ENCODE data around the gene FAAP20. TPM values are rescaled to one million over a fixed set of nuclear protein-coding genes. Genes with fewer than 3 reads are reported as not detected.

Gene FAAP20
- total and polyA plus RNA-seq, 9 of the 15 experiments (the other 6 are each of a cell fraction or from before 2014, with no cell fraction given), result 0.58 to 143 (median 9.9) TPM

DNA sequence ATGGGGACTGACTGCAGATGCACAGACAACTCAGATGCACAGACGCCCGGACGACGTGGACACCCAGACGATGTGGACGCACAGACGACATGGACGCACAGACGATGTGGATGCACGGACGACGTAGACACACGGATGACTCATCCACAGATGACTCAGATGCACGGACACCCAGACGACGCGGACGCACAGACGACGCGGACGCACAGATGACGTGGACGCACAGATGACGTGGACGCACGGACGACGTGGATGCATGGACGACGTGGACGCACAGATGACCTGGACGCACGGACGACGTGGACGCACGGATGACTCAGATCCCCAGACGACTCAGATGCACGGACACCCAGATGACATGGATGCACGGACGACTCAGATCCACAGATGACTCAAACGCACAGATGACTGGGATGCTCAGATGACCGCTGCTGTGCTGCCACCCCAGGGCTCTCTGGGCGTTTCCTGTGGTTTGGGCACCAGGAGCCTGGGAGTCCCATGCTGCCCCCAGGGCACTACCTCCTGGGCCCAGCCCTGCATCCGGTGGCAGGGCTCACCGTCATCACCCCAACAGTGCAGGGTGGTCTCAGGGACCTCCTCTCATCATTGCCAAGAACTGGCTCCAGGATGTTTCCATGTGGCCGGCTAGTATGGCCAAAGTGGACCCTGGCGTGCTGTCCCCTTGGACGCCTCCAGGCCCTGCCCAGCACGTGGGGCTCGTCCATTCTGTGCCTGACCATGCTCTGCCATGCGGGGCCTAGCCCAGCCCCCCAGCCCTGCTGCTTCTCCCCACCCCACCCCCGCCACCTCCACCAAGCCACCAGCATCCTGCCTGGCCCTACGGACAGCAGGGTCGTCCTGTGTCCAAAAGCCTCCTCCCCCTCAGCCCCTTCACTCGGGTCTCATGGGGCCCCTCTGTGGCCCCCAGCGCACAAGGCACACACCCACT, 14.0 kb downstream of the FAAP20 start (continued):
- no peak for TF ChIP-seq ZNF140 (CRISPR knock-in tag; IDR thresholded peaks at IDR 0.05)
- TF ChIP-seq, protein P1, sequence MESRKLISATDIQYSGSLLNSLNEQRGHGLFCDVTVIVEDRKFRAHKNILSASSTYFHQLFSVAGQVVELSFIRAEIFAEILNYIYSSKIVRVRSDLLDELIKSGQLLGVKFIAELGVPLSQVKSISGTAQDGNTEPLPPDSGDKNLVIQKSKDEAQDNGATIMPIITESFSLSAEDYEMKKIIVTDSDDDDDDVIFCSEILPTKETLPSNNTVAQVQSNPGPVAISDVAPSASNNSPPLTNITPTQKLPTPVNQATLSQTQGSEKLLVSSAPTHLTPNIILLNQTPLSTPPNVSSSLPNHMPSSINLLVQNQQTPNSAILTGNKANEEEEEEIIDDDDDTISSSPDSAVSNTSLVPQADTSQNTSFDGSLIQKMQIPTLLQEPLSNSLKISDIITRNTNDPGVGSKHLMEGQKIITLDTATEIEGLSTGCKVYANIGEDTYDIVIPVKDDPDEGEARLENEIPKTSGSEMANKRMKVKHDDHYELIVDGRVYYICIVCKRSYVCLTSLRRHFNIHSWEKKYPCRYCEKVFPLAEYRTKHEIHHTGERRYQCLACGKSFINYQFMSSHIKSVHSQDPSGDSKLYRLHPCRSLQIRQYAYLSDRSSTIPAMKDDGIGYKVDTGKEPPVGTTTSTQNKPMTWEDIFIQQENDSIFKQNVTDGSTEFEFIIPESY (CRISPR knock-in tag; IDR thresholded peaks at IDR 0.05), result no peak
- peak; percentile 81 for TF ChIP-seq ARID1B (IDR thresholded peaks at IDR 0.05)
- TF ChIP-seq ESRRA (IDR thresholded peaks at IDR 0.05; ENCODE audit: borderline replicate concordance, low read depth), result peak; percentile 82; the same call in 1 of the 2 replicates
- TF ChIP-seq, protein P2, sequence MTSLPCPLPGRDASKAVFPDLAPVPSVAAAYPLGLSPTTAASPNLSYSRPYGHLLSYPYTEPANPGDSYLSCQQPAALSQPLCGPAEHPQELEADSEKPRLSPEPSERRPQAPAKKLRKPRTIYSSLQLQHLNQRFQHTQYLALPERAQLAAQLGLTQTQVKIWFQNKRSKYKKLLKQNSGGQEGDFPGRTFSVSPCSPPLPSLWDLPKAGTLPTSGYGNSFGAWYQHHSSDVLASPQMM (CRISPR knock-in tag; IDR thresholded peaks at IDR 0.05), result no peak
- TF ChIP-seq, protein P3, sequence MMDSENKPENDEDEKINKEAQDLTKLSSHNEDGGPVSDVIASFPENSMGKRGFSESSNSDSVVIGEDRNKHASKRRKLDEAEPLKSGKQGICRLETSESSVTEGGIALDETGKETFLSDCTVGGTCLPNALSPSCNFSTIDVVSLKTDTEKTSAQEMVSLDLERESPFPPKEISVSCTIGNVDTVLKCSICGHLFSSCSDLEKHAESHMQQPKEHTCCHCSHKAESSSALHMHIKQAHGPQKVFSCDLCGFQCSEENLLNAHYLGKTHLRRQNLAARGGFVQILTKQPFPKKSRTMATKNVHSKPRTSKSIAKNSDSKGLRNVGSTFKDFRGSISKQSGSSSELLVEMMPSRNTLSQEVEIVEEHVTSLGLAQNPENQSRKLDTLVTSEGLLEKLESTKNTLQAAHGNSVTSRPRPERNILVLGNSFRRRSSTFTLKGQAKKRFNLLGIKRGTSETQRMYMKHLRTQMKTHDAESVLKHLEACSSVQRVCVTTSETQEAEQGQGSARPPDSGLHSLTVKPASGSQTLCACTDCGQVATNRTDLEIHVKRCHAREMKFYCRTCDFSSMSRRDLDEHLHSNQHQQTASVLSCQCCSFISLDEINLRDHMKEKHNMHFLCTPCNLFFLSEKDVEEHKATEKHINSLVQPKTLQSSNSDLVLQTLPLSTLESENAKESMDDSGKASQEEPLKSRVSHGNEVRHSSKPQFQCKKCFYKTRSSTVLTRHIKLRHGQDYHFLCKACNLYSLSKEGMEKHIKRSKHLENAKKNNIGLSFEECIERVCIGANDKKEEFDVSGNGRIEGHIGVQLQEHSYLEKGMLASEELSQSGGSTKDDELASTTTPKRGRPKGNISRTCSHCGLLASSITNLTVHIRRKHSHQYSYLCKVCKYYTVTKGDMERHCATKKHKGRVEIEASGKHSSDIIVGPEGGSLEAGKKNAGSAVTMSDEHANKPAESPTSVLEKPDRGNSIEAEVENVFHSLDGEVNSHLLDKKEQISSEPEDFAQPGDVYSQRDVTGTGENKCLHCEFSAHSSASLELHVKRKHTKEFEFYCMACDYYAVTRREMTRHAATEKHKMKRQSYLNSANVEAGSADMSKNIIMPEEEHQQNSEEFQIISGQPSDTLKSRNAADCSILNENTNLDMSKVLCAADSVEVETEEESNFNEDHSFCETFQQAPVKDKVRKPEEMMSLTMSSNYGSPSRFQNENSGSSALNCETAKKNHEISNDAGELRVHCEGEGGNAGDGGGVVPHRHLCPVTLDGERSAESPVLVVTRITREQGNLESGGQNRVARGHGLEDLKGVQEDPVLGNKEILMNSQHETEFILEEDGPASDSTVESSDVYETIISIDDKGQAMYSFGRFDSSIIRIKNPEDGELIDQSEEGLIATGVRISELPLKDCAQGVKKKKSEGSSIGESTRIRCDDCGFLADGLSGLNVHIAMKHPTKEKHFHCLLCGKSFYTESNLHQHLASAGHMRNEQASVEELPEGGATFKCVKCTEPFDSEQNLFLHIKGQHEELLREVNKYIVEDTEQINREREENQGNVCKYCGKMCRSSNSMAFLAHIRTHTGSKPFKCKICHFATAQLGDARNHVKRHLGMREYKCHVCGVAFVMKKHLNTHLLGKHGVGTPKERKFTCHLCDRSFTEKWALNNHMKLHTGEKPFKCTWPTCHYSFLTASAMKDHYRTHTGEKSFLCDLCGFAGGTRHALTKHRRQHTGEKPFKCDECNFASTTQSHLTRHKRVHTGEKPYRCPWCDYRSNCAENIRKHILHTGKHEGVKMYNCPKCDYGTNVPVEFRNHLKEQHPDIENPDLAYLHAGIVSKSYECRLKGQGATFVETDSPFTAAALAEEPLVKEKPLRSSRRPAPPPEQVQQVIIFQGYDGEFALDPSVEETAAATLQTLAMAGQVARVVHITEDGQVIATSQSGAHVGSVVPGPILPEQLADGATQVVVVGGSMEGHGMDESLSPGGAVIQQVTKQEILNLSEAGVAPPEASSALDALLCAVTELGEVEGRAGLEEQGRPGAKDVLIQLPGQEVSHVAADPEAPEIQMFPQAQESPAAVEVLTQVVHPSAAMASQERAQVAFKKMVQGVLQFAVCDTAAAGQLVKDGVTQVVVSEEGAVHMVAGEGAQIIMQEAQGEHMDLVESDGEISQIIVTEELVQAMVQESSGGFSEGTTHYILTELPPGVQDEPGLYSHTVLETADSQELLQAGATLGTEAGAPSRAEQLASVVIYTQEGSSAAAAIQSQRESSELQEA (IDR thresholded peaks at IDR 0.05; ENCODE audit: low read depth), result no peak
- TF ChIP-seq, protein P4, sequence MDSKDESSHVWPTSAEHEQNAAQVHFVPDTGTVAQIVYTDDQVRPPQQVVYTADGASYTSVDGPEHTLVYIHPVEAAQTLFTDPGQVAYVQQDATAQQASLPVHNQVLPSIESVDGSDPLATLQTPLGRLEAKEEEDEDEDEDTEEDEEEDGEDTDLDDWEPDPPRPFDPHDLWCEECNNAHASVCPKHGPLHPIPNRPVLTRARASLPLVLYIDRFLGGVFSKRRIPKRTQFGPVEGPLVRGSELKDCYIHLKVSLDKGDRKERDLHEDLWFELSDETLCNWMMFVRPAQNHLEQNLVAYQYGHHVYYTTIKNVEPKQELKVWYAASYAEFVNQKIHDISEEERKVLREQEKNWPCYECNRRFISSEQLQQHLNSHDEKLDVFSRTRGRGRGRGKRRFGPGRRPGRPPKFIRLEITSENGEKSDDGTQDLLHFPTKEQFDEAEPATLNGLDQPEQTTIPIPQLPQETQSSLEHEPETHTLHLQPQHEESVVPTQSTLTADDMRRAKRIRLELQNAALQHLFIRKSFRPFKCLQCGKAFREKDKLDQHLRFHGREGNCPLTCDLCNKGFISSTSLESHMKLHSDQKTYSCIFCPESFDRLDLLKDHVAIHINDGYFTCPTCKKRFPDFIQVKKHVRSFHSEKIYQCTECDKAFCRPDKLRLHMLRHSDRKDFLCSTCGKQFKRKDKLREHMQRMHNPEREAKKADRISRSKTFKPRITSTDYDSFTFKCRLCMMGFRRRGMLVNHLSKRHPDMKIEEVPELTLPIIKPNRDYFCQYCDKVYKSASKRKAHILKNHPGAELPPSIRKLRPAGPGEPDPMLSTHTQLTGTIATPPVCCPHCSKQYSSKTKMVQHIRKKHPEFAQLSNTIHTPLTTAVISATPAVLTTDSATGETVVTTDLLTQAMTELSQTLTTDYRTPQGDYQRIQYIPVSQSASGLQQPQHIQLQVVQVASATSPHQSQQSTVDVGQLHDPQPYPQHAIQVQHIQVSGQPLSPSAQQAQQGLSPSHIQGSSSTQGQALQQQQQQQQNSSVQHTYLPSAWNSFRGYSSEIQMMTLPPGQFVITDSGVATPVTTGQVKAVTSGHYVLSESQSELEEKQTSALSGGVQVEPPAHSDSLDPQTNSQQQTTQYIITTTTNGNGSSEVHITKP (IDR thresholded peaks at IDR 0.05; ENCODE audit: partially characterized antibody), result no peak
